NCI-H82 treated with DMSO at 0.1 percent for 48 hours (cell line): ENCODE data around the gene RAB40B.

ENCODE experiments used
- DNase-seq: peaks from one replicate; lab custom pipeline; 2025; ENCODE audit not compliant: unreplicated experiment; lab: John Stamatoyannopoulos, UW

The RAB40B gene

GRCh38 chr17:82716203-82717010 lies 17.9 kb upstream of the RAB40B start, which contains the start of gene FN3KRP:
FN3KRP (plus strand) TSS chr17:82716706; CDS start chr17:82716756, 50 bp downstream.
- DNase-seq = peak; percentile 82

GRCh38 chr17:82713071-82713723 lies 14.7 kb upstream of the RAB40B start:
- DNase-seq = no peak

- no peak for DNase-seq
Measured at GRCh38 chr17:82710499-82711232, 12.2 kb upstream of the RAB40B start.

- DNase-seq = no peak
Measured at GRCh38 chr17:82709676-82710498, 11.4 kb upstream of the RAB40B start.

- DNase-seq = no peak
Measured at GRCh38 chr17:82709024-82709675, 10.7 kb upstream of the RAB40B start.

GRCh38 chr17:82705756-82706155 lies 7.3 kb upstream of the RAB40B start:
- no peak for DNase-seq

GRCh38 chr17:82704886-82705285 lies 6.4 kb upstream of the RAB40B start:
- no peak for DNase-seq

GRCh38 chr17:82703935-82704865 lies 5.7 kb upstream of the RAB40B start:
- no peak for DNase-seq

GRCh38 chr17:82703036-82703745 lies 4.7 kb upstream of the RAB40B start:
- DNase-seq = no peak

- DNase-seq = no peak
Measured at GRCh38 chr17:82702231-82702927, 3.9 kb upstream of the RAB40B start.

- no peak for DNase-seq
Measured at GRCh38 chr17:82699551-82699950, 1.1 kb upstream of the RAB40B start.

- no peak for DNase-seq
Measured at GRCh38 chr17:82698974-82699442, 510 bp upstream of the RAB40B start.

GRCh38 chr17:82697808-82698064 lies 762 bp downstream of the RAB40B start:
- no peak for DNase-seq

- no peak for DNase-seq
Measured at GRCh38 chr17:82696916-82697807, 1.3 kb downstream of the RAB40B start.

GRCh38 chr17:82696259-82696658 lies 2.2 kb downstream of the RAB40B start:
- DNase-seq = no peak

GRCh38 chr17:82694647-82695046 lies 3.9 kb downstream of the RAB40B start:
- DNase-seq = no peak

GRCh38 chr17:82693168-82693867 lies 5.2 kb downstream of the RAB40B start:
- no peak for DNase-seq
